Endometrial microvascular endothelial cells (primary cell): ENCODE results near the gene EQTN. TPM values are rescaled to one million over a fixed set of nuclear protein-coding genes. Genes with fewer than 3 reads are reported as not detected.

Source experiments
- in situ Hi-C: cut with HindIII; loops from 2 replicates; pipeline ENCODE4 v1.10.0; 2017; ENCODE audit warnings: low sequenced_read_pairs, low pct_unique_long_range_greater_than_20kb; ENCODE audit errors: inconsistent ontology term
- total RNA-seq: library from RNA; depleted of rRNA; stranded (reverse); fragments of >200 nt; gene quantifications from one replicate; pipeline ENCODE4 v1.2.3, GENCODE V29; 2015; ENCODE audit errors: inconsistent ontology term

Gene EQTN
- total RNA-seq, 1 donor from 2014 or later: not detected

- in situ Hi-C loops: no loop called here
Observed at GRCh38 chr9:27308691-27309390, 11.9 kb upstream of the EQTN start.

- in situ Hi-C loops: no loop called here
Observed at GRCh38 chr9:27304521-27304920, 7.6 kb upstream of the EQTN start.

- in situ Hi-C loops: no loop called here
Observed at GRCh38 chr9:27303219-27303618, 6.3 kb upstream of the EQTN start.

GRCh38 chr9:27293996-27294395 is 3.0 kb downstream of the EQTN start:
- in situ Hi-C loops: loop anchor here (25.0 kb wide), 1 partner anchor 257 kb away; no protein-coding TSS in a partner anchor

- in situ Hi-C loops: loop anchor here (25.0 kb wide), 1 partner anchor 256 kb away; no protein-coding TSS in a partner anchor
Observed at GRCh38 chr9:27292659-27293405, 4.1 kb downstream of the EQTN start.

- in situ Hi-C loops: loop anchor here (25.0 kb wide), 1 partner anchor 254 kb away; no protein-coding TSS in a partner anchor
Observed at GRCh38 chr9:27291292-27291691, 5.7 kb downstream of the EQTN start.

- in situ Hi-C loops: loop anchor here (25.0 kb wide), 1 partner anchor 245 kb away; no protein-coding TSS in a partner anchor
Observed at GRCh38 chr9:27282269-27282668, 14.7 kb downstream of the EQTN start.

- in situ Hi-C loops: loop anchor here (25.0 kb wide), 1 partner anchor 244 kb away; no protein-coding TSS in a partner anchor
Observed at GRCh38 chr9:27280860-27281259, 16.1 kb downstream of the EQTN start.

GRCh38 chr9:27280249-27280648 is 16.7 kb downstream of the EQTN start:
- in situ Hi-C loops: loop anchor here (25.0 kb wide), 1 partner anchor 243 kb away; no protein-coding TSS in a partner anchor

GRCh38 chr9:27279611-27280010 is 17.3 kb downstream of the EQTN start:
- in situ Hi-C loops: loop anchor here (25.0 kb wide), 1 partner anchor 242 kb away; no protein-coding TSS in a partner anchor

GRCh38 chr9:27278374-27278773 is 18.6 kb downstream of the EQTN start:
- in situ Hi-C loops: loop anchor here (25.0 kb wide), 1 partner anchor 241 kb away; no protein-coding TSS in a partner anchor

- in situ Hi-C loops: loop anchor here (25.0 kb wide), 1 partner anchor 239 kb away; no protein-coding TSS in a partner anchor
Observed at GRCh38 chr9:27276193-27277030, 20.5 kb downstream of the EQTN start.

GRCh38 chr9:27273186-27273585 is 23.8 kb downstream of the EQTN start:
- in situ Hi-C loops: no loop called here

GRCh38 chr9:27272103-27272502 is 24.8 kb downstream of the EQTN start:
- in situ Hi-C loops: no loop called here

GRCh38 chr9:27261517-27262211 is 35.3 kb downstream of the EQTN start:
- in situ Hi-C loops: no loop called here

- in situ Hi-C loops: no loop called here
Observed at GRCh38 chr9:27260789-27261516, 36.0 kb downstream of the EQTN start.

GRCh38 chr9:27258662-27259061 is 38.3 kb downstream of the EQTN start:
- in situ Hi-C loops: no loop called here

GRCh38 chr9:27248702-27249101 is 48.2 kb downstream of the EQTN start:
- in situ Hi-C loops: no loop called here
